Endothelial cell of umbilical vein (primary cell): Measurements from ENCODE around the gene CERS2.

Experiments
- CTCF ChIP-seq, 2 donors: IDR thresholded peaks; 1 replicate in 1 of 2; 2 replicates in 1 of 2; pipeline ENCODE4 v1.5.1; 2011; ENCODE audit warnings: low read length in 2 of 2, mild to moderate bottlenecking in 2 of 2, moderate library complexity in 2 of 2, control low read depth in 1 of 2, inconsistent platforms in 1 of 2, low read depth in 1 of 2; ENCODE audit not compliant: insufficient read depth in 1 of 2; ENCODE audit errors: extremely low read depth in 1 of 2
- EZH2 ChIP-seq: IDR thresholded peaks from 2 replicates; pipeline ENCODE4 v1.6.1; 2012; ENCODE audit warnings: borderline replicate concordance, low read depth, mild to moderate bottlenecking, moderate library complexity, low read length, inconsistent platforms; ENCODE audit not compliant: severe bottlenecking
- GATA2 ChIP-seq: IDR thresholded peaks from 2 replicates; pipeline ENCODE4 v1.7.0; 2011; ENCODE audit warnings: low read depth, mild to moderate bottlenecking, moderate library complexity, mixed read lengths, low read length; ENCODE audit not compliant: insufficient read length, insufficient read depth
- JUN ChIP-seq: IDR thresholded peaks from 2 replicates; pipeline ENCODE4 v1.6.1; 2011; ENCODE audit warnings: borderline replicate concordance, low read depth; ENCODE audit not compliant: insufficient read length, insufficient read depth
- MAX ChIP-seq: IDR thresholded peaks from 2 replicates; pipeline ENCODE4 v1.6.1; 2011; ENCODE audit not compliant: insufficient read depth, insufficient read length
- MYC ChIP-seq: IDR thresholded peaks from one replicate; pipeline ENCODE4 v1.6.1; 2011; ENCODE audit warnings: mild to moderate bottlenecking, low read depth, low read length
- POLR2A ChIP-seq: IDR thresholded peaks from 2 replicates; pipeline ENCODE4 v1.6.1; 2012; ENCODE audit warnings: low read depth, mild to moderate bottlenecking, control low read depth, low read length
- POLR2AphosphoS5 ChIP-seq: IDR thresholded peaks from 2 replicates; pipeline ENCODE4 v1.6.1; 2012; ENCODE audit warnings: low read depth, mild to moderate bottlenecking, control low read depth, low read length, moderate library complexity; ENCODE audit not compliant: insufficient read depth

- TF ChIP-seq CTCF (IDR thresholded peaks at IDR 0.05; ENCODE audit: extremely low read depth in 1 of 2, insufficient read depth in 1 of 2, low read depth in 1 of 2, low read length in 2 of 2) (peak; percentile 100), POLR2A (no peak), POLR2AphosphoS5 (no peak), MYC (no peak), EZH2 (no peak), GATA2 (no peak), JUN (no peak), MAX (no peak)
Observed at GRCh38 chr1:150979092-150980056, 4.7 kb upstream of the CERS2 start.
